Measurements from ENCODE around the gene PXK. TPM values are rescaled to one million over a fixed set of nuclear protein-coding genes. Genes with fewer than 3 reads are reported as not detected.

Gene PXK
- total RNA-seq, 1 experiment from 2014 or later: 353 TPM

DNA sequence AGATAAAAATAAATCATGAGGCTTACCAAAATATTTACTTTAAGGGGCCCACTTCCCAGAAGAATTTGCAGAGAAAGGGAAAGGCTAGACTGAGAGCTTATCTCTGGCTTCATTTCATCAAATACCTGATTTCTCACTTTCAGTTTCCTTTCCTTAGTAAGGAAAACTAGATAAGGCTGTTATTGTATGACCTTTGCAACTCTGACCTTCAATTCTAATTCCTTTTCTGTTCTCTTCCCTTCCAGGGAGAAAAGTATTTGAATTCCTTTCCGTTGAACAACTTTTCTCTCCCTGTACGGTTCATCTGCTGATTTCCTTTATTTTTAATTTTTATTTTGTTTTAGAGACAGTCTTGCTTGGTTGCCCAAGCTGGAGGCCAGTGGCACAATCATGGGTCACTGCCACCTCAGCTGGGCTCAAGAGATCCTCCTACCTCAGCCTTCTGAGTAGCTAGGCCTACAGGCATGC is 7.1 kb upstream of the PXK start:
- Histone ChIP-seq H4K20me1 (ENCODE audit: insufficient read depth, low read depth, low read length) (no peaks in the 10 kb centered on the region), H3K36me3 (ENCODE audit: insufficient read depth, low read length) (peaks cover 8% of the 10 kb centered on the region; the same call in 1 of the 2 replicates), H3K27ac (ENCODE audit: low read length) (peak overlapping the region; percentile 63), H3K9me3 (ENCODE audit: low read length) (no peaks in the 10 kb centered on the region), H3K4me3 (ENCODE audit: low read length) (no peak overlapping the region), H2AFZ (ENCODE audit: low read length) (no peak overlapping the region), H3K79me2 (ENCODE audit: low read length) (peaks cover 14% of the 10 kb centered on the region; the same call in 1 of the 2 replicates), H3K9ac (ENCODE audit: low read length) (peak overlapping the region; percentile 7; the same call in 1 of the 2 replicates), H3K4me1 (ENCODE audit: low read length) (peaks cover 64% of the 10 kb centered on the region), H3K27me3 (ENCODE audit: low read length) (no peaks in the 10 kb centered on the region), H3K4me2 (ENCODE audit: low read depth, low read length, poor library complexity, severe bottlenecking) (no peak overlapping the region), H3K9me2 (replicated peaks; ENCODE audit: insufficient read depth, low read length) (no peaks in the 10 kb centered on the region)
- DNase-seq: no peak

DNA sequence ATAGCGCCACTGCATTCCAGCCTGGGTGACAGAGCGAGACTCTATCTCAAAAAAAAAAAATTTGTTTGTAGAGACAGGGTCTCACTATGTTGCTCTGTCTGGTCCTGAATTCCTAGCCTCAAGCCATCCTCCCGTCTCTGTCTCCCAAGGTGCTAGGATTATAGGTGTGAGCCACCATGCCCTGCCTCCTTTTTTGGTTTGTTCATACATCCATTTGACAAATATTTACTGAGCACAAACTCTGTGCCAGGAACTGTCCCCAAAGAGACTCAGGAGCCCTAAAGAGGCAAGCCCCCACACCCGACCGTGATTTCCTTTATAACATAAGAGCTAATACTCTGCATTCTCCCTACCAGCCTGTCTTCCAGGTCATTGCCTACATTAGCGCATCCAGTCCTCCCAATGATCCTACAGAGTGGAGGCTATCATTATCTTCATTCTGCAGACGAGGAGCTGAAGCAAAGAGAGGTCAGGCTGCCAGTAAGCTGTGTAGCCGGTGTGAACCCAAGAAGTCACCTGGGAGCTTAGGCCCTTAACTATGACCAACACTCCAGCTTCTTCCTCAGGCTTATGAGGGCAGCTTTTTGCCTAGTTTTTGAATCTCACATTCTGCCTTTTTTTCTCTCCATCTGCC is 6.3 kb upstream of the PXK start:
- H3K4me3 ChIP-seq (ENCODE audit: low read length): no peak overlapping the region
- no peaks in the 10 kb centered on the region for H3K9me3 ChIP-seq (ENCODE audit: low read length)
- H3K36me3 ChIP-seq (ENCODE audit: insufficient read depth, low read length): 0 out of 2 replicates have a peak, but pooled peaks cover 3% of the 10 kb centered on the region
- peaks cover 68% of the 10 kb centered on the region for H3K4me1 ChIP-seq (ENCODE audit: low read length)
- no peak overlapping the region for H2AFZ ChIP-seq (ENCODE audit: low read length)
- H3K27me3 ChIP-seq (ENCODE audit: low read length): no peaks in the 10 kb centered on the region
- no peak overlapping the region for H3K4me2 ChIP-seq (ENCODE audit: low read depth, low read length, poor library complexity, severe bottlenecking)
- no peaks in the 10 kb centered on the region for H3K9me2 ChIP-seq (replicated peaks; ENCODE audit: insufficient read depth, low read length)
- no peak for DNase-seq
- no peak overlapping the region for H3K27ac ChIP-seq (ENCODE audit: low read length)
- no peaks in the 10 kb centered on the region for H4K20me1 ChIP-seq (ENCODE audit: insufficient read depth, low read depth, low read length)
- H3K9ac ChIP-seq (ENCODE audit: low read length): no peak overlapping the region
- H3K79me2 ChIP-seq (ENCODE audit: low read length): peaks cover 11% of the 10 kb centered on the region; the same call in 1 of the 2 replicates

DNA sequence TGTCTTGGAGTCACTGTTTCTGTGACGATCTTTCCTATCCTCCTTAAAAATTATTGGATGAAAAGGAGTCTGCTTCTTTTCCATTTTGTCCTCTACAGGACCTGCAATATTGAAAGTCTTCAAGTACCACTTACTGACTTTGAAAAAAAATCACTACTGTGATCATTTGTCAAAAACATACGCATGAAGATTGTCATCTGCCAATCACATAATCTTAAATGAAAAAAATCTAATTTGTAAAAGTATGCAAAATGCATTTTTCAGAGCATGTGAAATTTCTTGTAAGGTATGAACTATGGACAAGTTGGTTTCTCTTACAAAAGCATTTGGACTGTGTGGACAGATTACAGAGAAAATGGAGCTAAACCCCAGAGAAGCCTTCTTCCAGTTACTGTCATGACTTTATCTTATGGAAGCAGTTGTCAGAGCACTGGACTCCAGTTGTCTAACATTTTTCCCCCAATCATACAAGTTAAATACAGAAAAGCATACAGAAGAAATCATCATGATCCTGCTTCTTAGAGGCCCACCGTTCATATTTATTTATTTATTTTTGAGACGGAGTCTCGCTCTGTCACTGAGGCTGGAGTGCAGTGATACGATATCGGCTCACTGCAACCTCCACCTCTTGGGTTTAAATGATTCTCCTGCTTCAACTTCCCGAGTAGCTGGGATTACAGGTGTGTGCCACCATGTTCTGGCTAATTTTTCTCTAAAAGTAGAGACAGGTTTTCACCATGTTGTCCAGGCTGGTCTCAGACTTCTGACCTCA is 3.4 kb upstream of the PXK start:
- Histone ChIP-seq H3K27ac (ENCODE audit: low read length) (peak overlapping the region; percentile 100), H3K4me3 (ENCODE audit: low read length) (no peak overlapping the region), H2AFZ (ENCODE audit: low read length) (no peak overlapping the region), H3K4me2 (ENCODE audit: low read depth, low read length, poor library complexity, severe bottlenecking) (no peak overlapping the region), H3K9me3 (ENCODE audit: low read length) (no peaks in the 10 kb centered on the region), H3K9ac (ENCODE audit: low read length) (no peak overlapping the region), H3K4me1 (ENCODE audit: low read length) (peaks cover 52% of the 10 kb centered on the region), H4K20me1 (ENCODE audit: insufficient read depth, low read depth, low read length) (no peaks in the 10 kb centered on the region), H3K36me3 (ENCODE audit: insufficient read depth, low read length) (0 out of 2 replicates have a peak, but pooled peaks cover 6% of the 10 kb centered on the region), H3K79me2 (ENCODE audit: low read length) (peaks cover 27% of the 10 kb centered on the region), H3K9me2 (replicated peaks; ENCODE audit: insufficient read depth, low read length) (no peaks in the 10 kb centered on the region), H3K27me3 (ENCODE audit: low read length) (no peaks in the 10 kb centered on the region)
- DNase-seq: no peak

- Histone ChIP-seq H3K9me2 (replicated peaks; ENCODE audit: insufficient read depth, low read length) (no peaks in the 10 kb centered on the region), H3K4me3 (ENCODE audit: low read length) (no peak overlapping the region), H3K27ac (ENCODE audit: low read length) (peak overlapping the region; percentile 100), H3K4me2 (ENCODE audit: low read depth, low read length, poor library complexity, severe bottlenecking) (peak overlapping the region; percentile 96), H3K36me3 (ENCODE audit: insufficient read depth, low read length) (0 out of 2 replicates have a peak, but pooled peaks cover 6% of the 10 kb centered on the region), H3K79me2 (ENCODE audit: low read length) (peaks cover 34% of the 10 kb centered on the region), H3K9ac (ENCODE audit: low read length) (no peak overlapping the region), H3K9me3 (ENCODE audit: low read length) (no peaks in the 10 kb centered on the region), H3K4me1 (ENCODE audit: low read length) (peaks cover 53% of the 10 kb centered on the region), H2AFZ (ENCODE audit: low read length) (no peak overlapping the region), H4K20me1 (ENCODE audit: insufficient read depth, low read depth, low read length) (no peaks in the 10 kb centered on the region), H3K27me3 (ENCODE audit: low read length) (no peaks in the 10 kb centered on the region)
- DNase-seq: no peak
Measured at GRCh38 chr3:58329922-58330413, 2.7 kb upstream of the PXK start.

GRCh38 chr3:58331593-58332152 is 1.0 kb upstream of the PXK start:
- peaks cover 50% of the 10 kb centered on the region for H3K79me2 ChIP-seq (ENCODE audit: low read length)
- H3K27ac ChIP-seq (ENCODE audit: low read length): peak overlapping the region; percentile 100
- H3K4me1 ChIP-seq (ENCODE audit: low read length): peaks cover 61% of the 10 kb centered on the region
- H4K20me1 ChIP-seq (ENCODE audit: insufficient read depth, low read depth, low read length): no peaks in the 10 kb centered on the region
- H3K4me3 ChIP-seq (ENCODE audit: low read length): peak overlapping the region; percentile 86
- no peak overlapping the region for H2AFZ ChIP-seq (ENCODE audit: low read length)
- H3K36me3 ChIP-seq (ENCODE audit: insufficient read depth, low read length): peaks cover 18% of the 10 kb centered on the region
- no peaks in the 10 kb centered on the region for H3K9me3 ChIP-seq (ENCODE audit: low read length)
- H3K9me2 ChIP-seq (replicated peaks; ENCODE audit: insufficient read depth, low read length): no peaks in the 10 kb centered on the region
- DNase-seq: no peak
- peak overlapping the region; percentile 96 for H3K4me2 ChIP-seq (ENCODE audit: low read depth, low read length, poor library complexity, severe bottlenecking)
- H3K9ac ChIP-seq (ENCODE audit: low read length): peak overlapping the region; percentile 97
- no peaks in the 10 kb centered on the region for H3K27me3 ChIP-seq (ENCODE audit: low read length)

DNA sequence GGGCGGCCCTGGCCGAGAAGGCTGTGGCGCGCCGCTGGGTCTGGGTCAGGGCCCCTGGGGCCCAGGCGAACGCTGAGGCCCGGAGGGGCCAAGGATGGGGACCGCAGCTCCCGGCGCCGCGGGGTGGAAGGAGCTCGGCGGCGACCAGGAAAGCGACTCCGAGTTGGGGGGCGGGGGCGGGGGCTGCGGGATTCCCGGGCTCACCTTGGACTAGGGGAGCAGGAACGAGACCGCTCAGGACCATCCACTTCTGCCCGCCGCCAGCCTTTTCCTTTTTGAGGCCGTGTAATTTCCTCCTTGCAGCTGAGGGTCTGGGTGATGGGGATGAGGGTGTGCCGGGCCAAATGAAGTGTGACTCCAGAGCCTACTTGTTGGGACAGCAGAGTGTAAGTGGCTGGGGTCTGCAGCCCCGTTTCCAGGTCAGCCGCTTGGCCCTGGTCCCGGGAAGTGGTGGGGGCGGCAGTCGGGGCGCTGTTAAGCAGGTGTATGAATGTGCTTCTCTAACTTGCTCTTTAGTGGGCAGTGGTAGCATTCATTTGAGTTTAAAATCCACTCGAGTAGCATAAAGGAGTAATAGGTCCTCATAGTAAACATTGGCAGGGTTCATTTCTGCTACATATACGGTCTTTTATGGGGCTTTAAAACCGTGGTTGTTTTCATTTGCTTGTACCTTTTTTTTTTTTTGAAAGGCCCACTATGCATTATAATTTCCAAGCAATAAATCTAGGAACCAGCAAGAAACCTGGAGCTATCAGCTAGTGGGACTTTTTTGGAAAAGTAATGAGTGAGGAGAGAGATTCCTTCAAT is 717 bp downstream of the PXK start:
- H3K79me2 ChIP-seq (ENCODE audit: low read length): peaks cover 67% of the 10 kb centered on the region
- H3K9me3 ChIP-seq (ENCODE audit: low read length): no peaks in the 10 kb centered on the region
- no peak overlapping the region for H2AFZ ChIP-seq (ENCODE audit: low read length)
- no peaks in the 10 kb centered on the region for H3K9me2 ChIP-seq (replicated peaks; ENCODE audit: insufficient read depth, low read length)
- peak; percentile 72 for DNase-seq
- H3K4me1 ChIP-seq (ENCODE audit: low read length): peaks cover 72% of the 10 kb centered on the region
- peaks cover 32% of the 10 kb centered on the region for H3K36me3 ChIP-seq (ENCODE audit: insufficient read depth, low read length)
- H4K20me1 ChIP-seq (ENCODE audit: insufficient read depth, low read depth, low read length): no peaks in the 10 kb centered on the region
- H3K9ac ChIP-seq (ENCODE audit: low read length): peak overlapping the region; percentile 97
- no peaks in the 10 kb centered on the region for H3K27me3 ChIP-seq (ENCODE audit: low read length)
- peak overlapping the region; percentile 100 for H3K27ac ChIP-seq (ENCODE audit: low read length)
- peak overlapping the region; percentile 93 for H3K4me2 ChIP-seq (ENCODE audit: low read depth, low read length, poor library complexity, severe bottlenecking)
- H3K4me3 ChIP-seq (ENCODE audit: low read length): peak overlapping the region; percentile 86

GRCh38 chr3:58334013-58334321 is 1.3 kb downstream of the PXK start:
- peak overlapping the region; percentile 86 for H3K4me3 ChIP-seq (ENCODE audit: low read length)
- peaks cover 72% of the 10 kb centered on the region for H3K79me2 ChIP-seq (ENCODE audit: low read length)
- no peak overlapping the region for H2AFZ ChIP-seq (ENCODE audit: low read length)
- H3K4me1 ChIP-seq (ENCODE audit: low read length): peaks cover 77% of the 10 kb centered on the region
- peak; percentile 57 for DNase-seq
- no peaks in the 10 kb centered on the region for H3K9me2 ChIP-seq (replicated peaks; ENCODE audit: insufficient read depth, low read length)
- no peaks in the 10 kb centered on the region for H3K9me3 ChIP-seq (ENCODE audit: low read length)
- H3K9ac ChIP-seq (ENCODE audit: low read length): peak overlapping the region; percentile 97
- H3K36me3 ChIP-seq (ENCODE audit: insufficient read depth, low read length): peaks cover 34% of the 10 kb centered on the region
- H3K4me2 ChIP-seq (ENCODE audit: low read depth, low read length, poor library complexity, severe bottlenecking): peak overlapping the region; percentile 93
- H3K27me3 ChIP-seq (ENCODE audit: low read length): no peaks in the 10 kb centered on the region
- H4K20me1 ChIP-seq (ENCODE audit: insufficient read depth, low read depth, low read length): no peaks in the 10 kb centered on the region
- peak overlapping the region; percentile 100 for H3K27ac ChIP-seq (ENCODE audit: low read length)

All from Karpas-422 (cell line).